ENCODE data around the gene CEP162.
"Not testable (repeated sequence)": the region's sequence is repeated elsewhere in the genome, so short reads cannot be mapped to it uniquely, and the experiment has no call there.

DNA sequence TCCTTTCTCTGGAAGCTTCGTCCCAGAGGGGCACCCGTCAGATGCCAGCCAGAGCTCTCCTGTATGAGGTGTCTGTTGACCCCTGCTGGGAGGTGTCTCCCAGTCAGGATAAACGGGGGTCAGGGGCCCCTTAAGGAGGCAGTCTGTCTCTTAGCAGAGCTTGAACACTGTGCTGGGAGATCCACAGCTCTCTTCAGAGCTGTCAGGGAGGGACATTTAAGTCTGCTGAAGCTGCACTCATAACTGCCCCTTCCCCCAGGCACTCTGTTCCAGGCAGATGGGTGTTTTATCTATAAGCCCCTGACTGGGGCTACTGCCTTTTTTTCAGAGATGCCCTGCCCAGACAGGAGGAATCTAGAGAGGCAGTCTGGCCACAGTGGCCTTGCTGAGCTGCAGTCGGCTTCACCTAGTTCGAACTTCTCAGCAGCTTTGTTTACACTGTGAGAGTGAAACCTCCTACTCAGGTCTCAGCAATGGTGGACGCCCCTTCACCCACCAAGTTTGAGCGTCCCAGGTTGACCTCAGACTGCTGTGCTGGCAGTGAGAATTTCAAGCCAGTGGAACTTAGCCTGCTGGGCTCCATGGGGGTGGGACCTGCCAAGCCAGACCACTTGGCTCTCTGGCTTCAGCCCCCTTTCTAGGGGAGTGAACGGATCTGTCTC is 112.4 kb downstream of the CEP162 start:
- TF ChIP-seq POLR2A (IDR thresholded peaks at IDR 0.05): not testable (repeated sequence)
- TF ChIP-seq, protein P1, sequence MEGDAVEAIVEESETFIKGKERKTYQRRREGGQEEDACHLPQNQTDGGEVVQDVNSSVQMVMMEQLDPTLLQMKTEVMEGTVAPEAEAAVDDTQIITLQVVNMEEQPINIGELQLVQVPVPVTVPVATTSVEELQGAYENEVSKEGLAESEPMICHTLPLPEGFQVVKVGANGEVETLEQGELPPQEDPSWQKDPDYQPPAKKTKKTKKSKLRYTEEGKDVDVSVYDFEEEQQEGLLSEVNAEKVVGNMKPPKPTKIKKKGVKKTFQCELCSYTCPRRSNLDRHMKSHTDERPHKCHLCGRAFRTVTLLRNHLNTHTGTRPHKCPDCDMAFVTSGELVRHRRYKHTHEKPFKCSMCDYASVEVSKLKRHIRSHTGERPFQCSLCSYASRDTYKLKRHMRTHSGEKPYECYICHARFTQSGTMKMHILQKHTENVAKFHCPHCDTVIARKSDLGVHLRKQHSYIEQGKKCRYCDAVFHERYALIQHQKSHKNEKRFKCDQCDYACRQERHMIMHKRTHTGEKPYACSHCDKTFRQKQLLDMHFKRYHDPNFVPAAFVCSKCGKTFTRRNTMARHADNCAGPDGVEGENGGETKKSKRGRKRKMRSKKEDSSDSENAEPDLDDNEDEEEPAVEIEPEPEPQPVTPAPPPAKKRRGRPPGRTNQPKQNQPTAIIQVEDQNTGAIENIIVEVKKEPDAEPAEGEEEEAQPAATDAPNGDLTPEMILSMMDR (IDR thresholded peaks at IDR 0.05): not testable (repeated sequence)

Measured in heart left ventricle (tissue), 13 donors.